H7 (cell line): ENCODE results near the gene TRMU. TPM values are rescaled to one million over a fixed set of nuclear protein-coding genes. Genes with fewer than 3 reads are reported as not detected.

ENCODE experiments used
- DNase-seq: peaks from one replicate; pipeline ENCODE4 v3.0.0; 2012
- H3K27me3 ChIP-seq: 2 replicates; pipeline ENCODE4 v1.6.0; 2011; ENCODE audit warnings: mild to moderate bottlenecking, low read length; ENCODE audit not compliant: control insufficient read depth, insufficient read depth
- H3K36me3 ChIP-seq: replicated peaks from 2 replicates; pipeline ENCODE4 v1.5.1; 2011; ENCODE audit warnings: low read length; ENCODE audit not compliant: control insufficient read depth, insufficient read depth
- H3K4me3 ChIP-seq: 2 replicates; pipeline ENCODE4 v1.5.1; 2011; ENCODE audit warnings: low read depth, mild to moderate bottlenecking, control low read depth, low read length, moderate library complexity; ENCODE audit not compliant: insufficient read depth
- total RNA-seq: library from RNA; depleted of rRNA; stranded (reverse); fragments of >200 nt; shearing (Covaris generic); gene quantifications from 2 replicates; pipeline ENCODE4 v1.2.3, GENCODE V29; 2014

Gene TRMU
- total RNA-seq, 1 experiment from 2014 or later, result 72.9 TPM

DNA sequence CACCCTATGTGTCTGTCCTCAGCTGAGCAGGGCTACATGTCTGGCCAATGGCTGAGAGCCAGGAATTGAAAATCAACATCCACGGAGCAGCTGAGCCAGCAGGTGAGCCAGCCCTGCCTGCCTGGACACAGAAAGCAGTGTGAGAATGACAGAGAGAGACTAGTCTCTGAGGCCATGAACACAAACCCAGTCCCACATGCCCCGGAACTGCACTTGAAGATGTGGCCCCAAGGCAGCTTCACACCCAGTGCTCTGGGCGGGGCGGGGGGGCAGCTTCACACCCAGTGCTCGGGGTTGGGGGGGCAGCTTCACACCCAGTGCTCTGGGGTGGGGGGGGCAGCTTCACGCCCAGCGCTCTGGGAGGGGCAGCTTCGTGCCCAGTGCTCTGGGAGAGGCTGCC, 37.6 kb downstream of the TRMU start:
- no peak for DNase-seq
- H3K36me3 ChIP-seq, result no peaks in the 10 kb centered on the region
- H3K27me3 ChIP-seq, result no peaks in the 10 kb centered on the region
- H3K4me3 ChIP-seq, result no peak overlapping the region

GRCh38 chr22:46373921-46374662, 38.6 kb downstream of the TRMU start:
- DNase-seq, result peak; percentile 64
- H3K4me3 ChIP-seq, result no peak overlapping the region
- H3K27me3 ChIP-seq, result no peaks in the 10 kb centered on the region
- no peaks in the 10 kb centered on the region for H3K36me3 ChIP-seq

DNA sequence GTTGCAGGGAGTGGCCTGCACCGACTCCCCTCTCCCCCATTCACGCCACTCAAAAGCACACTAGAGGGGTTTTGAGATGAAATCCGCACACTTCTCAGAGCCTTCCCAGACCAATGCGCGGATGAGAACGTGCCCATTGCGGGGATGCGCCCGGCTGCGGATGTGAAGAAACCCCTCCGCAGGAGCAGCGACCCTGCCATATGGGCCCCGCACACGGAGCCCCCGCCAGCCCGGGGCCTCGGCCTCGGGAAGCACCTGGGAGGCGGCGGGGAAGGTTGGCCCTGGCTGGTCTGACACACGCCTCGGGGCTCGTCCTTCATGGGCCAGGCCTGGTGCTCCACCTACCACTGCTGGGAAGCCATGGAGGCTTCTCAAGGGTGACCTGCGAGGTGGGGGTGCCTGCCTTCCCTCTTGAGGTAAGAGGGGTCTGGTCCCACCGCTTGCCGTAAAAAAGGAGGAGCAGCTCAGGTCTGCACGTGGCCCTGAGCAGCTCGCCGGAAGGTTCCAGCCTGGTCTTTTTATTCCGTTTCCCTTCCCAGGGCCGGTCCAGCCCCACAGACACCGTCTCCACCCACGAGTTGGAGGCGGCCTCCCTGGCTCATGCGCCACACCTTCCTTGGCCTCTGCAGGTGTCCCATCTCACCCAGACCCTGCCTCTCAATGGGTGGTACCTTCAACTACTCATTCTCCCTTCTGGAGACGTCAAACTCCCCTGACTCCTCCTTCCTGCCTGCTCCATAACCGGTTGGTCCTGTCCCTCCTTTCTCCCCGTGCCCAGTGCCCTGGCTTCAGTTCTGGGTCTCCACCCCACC, 39.4 kb downstream of the TRMU start:
- peak; percentile 64 for DNase-seq
- no peaks in the 10 kb centered on the region for H3K27me3 ChIP-seq
- H3K36me3 ChIP-seq, result no peaks in the 10 kb centered on the region
- no peak overlapping the region for H3K4me3 ChIP-seq

GRCh38 chr22:46376111-46376510, 40.6 kb downstream of the TRMU start:
- Histone ChIP-seq H3K4me3 (no peak overlapping the region), H3K27me3 (no peaks in the 10 kb centered on the region)
- no peak for DNase-seq

GRCh38 chr22:46376908-46377524, 41.5 kb downstream of the TRMU start:
- Histone ChIP-seq H3K27me3 (no peaks in the 10 kb centered on the region), H3K36me3 (no peaks in the 10 kb centered on the region), H3K4me3 (no peak overlapping the region)
- DNase-seq, result peak; percentile 63

More at GRCh38 chr22:46376111-46376510, 40.6 kb downstream of the TRMU start:
- H3K36me3 ChIP-seq, result no peaks in the 10 kb centered on the region

GRCh38 chr22:46377525-46378425, 42.3 kb downstream of the TRMU start:
- Histone ChIP-seq H3K36me3 (no peaks in the 10 kb centered on the region), H3K4me3 (no peak overlapping the region), H3K27me3 (no peaks in the 10 kb centered on the region)
- peak; percentile 93 for DNase-seq

DNA sequence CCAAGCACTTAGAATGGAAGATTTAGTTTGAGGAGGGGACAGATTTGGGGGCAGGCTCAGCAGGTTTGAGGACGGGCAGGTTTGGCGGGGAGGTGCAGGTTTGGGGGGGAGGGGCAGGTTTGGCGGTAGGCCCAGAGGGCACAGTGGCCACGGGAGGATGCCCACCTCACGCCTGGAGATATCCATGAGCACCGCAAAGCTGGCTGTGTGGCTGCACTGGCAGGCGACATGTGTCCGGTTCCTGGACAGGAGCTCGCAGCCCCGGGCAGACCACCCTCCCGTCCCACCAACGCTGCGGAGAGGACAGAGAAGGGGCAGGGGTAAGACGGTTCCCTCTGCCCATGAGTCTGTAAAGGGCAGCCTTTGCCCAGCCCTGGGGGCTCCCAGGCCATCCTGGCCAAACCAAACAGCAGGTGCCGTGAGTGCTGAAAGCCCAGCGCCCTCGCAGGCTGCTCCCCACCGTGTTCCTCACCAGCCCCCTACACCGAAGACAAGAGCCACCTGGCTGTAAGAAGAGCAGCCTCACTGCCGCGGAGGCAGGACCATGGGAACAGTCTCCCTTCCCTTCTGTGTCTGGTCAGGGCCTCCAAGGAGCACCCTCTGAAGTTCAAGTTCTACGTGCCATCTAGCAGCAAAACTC, 43.0 kb downstream of the TRMU start:
- peak; percentile 78 for DNase-seq
- no peak overlapping the region for H3K4me3 ChIP-seq
- no peaks in the 10 kb centered on the region for H3K36me3 ChIP-seq

DNA sequence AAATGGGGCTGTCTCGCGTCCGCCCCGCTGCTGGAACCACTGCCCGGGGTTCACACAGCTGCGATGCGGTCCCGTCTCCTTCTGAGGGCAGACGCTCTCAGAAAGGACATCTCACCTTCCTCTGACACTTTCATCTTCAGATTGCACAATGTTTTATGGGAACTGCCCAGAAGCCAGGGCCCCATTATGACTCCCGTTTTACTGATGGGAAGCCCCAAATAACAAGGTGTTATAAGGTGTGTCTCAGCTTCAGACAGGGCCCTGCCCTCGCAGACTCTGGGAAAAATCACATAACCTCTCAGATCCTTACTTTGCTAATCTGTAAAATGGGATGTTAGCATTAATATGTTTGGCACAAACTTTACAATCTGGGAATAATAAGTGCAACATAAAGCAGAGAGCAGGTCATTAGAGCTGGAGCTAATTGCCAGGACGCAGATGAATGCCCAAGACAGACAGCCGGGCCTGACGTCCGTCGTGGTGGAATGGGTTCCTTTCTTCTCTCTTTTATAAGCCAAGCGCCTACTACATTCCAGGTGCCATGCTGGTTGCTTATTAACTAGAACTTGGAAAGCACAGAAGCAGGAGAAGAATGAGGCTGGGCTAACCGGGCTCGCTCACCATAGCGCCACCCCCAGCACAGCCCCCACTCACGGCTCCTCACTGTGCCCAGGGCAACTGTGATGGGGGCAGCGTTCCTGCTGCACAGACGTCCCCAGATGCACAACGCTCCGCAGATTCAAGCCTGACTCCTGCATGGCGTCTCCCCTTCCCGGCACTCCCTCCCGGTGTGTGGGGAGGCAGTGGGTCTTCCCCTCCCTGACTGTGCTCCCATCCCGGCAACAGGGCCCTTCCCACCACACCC, 43.8 kb downstream of the TRMU start:
- no peaks in the 10 kb centered on the region for H3K27me3 ChIP-seq
- no peak overlapping the region for H3K4me3 ChIP-seq
- no peaks in the 10 kb centered on the region for H3K36me3 ChIP-seq
- DNase-seq, result peak; percentile 59

More for the DNA sequence above, 43.0 kb downstream of the TRMU start:
- no peaks in the 10 kb centered on the region for H3K27me3 ChIP-seq

DNA sequence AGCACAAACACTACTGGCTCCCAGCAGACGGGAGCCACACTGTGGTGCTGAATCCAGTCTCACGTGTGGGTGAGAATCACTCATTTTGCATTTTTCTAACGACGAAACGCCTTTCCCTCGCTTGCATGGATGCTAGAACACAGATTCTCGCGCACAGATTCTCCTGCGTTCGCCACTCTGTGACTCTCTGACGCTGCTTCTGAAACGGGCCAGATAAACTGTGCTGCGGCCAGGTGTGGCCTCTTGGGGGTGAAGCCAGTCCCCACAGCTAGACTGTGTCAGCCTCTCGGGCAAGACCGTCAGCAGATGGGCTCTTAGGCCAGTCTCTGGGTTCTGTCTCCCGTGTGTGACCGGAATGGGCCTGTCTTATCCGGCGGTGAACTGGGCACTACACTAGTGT, 44.6 kb downstream of the TRMU start:
- DNase-seq, result no peak
- Histone ChIP-seq H3K36me3 (no peaks in the 10 kb centered on the region), H3K4me3 (no peak overlapping the region), H3K27me3 (no peaks in the 10 kb centered on the region)

DNA sequence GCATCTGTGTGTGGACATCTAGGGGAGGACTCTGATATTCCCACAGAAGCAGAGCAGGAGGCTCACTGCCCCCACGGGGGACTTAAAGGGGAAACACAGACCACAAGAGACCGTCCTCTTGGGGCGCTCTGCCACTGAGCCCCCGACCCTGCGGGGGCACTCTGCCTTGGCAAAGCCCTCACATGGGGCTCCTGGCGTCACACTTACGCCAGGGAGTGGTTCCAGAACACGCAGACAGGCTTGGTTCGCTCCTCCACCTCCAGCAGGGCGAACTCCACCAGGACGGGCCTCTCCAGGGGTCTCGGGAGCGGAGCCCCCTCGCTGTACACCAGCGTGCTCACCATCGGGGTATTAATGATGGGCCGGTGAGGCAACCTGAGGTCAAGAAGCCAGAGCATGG, 45.1 kb downstream of the TRMU start:
- DNase-seq, result no peak
- no peaks in the 10 kb centered on the region for H3K27me3 ChIP-seq
- H3K4me3 ChIP-seq, result no peak overlapping the region
- no peaks in the 10 kb centered on the region for H3K36me3 ChIP-seq

DNA sequence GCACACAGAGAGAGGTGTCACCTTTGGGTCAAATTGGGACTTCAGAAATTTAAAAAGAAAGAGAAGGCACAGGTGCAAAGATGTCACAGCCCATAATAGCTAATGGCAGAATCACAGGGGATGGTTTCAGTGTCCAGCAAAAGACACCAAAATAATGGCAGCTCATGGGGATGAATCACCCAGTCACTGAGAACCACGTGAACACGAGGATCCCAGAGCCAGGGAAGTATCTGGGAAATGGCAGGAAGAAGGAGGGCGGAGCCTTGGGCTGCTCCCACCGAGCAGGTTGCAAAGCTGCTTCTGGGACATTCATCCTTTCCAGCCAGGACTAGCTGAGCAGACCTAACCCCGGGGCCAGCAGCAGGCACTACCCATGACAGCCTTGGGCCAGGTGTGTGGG, 45.6 kb downstream of the TRMU start:
- H3K27me3 ChIP-seq, result no peaks in the 10 kb centered on the region
- no peak for DNase-seq
- H3K36me3 ChIP-seq, result no peaks in the 10 kb centered on the region
- no peak overlapping the region for H3K4me3 ChIP-seq

- H3K36me3 ChIP-seq, result no peaks in the 10 kb centered on the region
- H3K27me3 ChIP-seq, result no peaks in the 10 kb centered on the region
- no peak overlapping the region for H3K4me3 ChIP-seq
- DNase-seq, result no peak
Observed at GRCh38 chr22:46381731-46382130, 46.2 kb downstream of the TRMU start.

DNA sequence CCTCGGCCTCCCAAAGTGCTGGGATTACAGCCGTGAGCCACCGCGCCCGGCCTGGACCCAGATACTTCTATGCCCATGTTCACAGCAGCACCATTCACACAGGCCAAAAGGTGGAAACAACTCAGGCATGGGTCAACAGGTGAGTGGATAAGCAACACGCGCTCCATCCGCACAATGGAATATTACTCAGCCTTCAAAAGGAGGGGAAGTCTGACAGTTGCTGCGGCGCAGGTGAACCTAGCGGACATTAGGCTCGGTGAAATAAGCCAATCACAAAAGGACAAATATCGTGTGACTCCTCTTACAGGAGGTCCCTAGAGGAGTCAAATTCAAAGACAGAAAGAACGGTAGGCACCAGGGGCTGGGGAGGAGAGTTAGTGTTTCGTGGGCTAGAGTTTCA, 47.0 kb downstream of the TRMU start:
- DNase-seq, result no peak
- H3K36me3 ChIP-seq, result no peaks in the 10 kb centered on the region
- H3K4me3 ChIP-seq, result no peak overlapping the region
- no peaks in the 10 kb centered on the region for H3K27me3 ChIP-seq
